Esophagus squamous epithelium (tissue), 4 donors: ENCODE measurements around the gene STAT5B.

Experiments used
- CTCF ChIP-seq, 6 experiments: fragments of 450-650 bp in 4 of 6; fragments of 200-600 bp in 2 of 6; sonication (generic) in 2 of 6; IDR thresholded peaks; one replicate each; pipeline ENCODE4 v1.5.1; 2016 to 2019; ENCODE audit warnings: antibody characterized with exemption in 6 of 6, mild to moderate bottlenecking in 4 of 6, moderate library complexity in 4 of 6
- POLR2A ChIP-seq, 4 donors: fragments of 450-650 bp; IDR thresholded peaks; one replicate each; pipeline ENCODE4 v1.6.1; 2017; ENCODE audit warnings: antibody characterized with exemption in 4 of 4, mild to moderate bottlenecking in 4 of 4, moderate library complexity in 3 of 4

- no peak for TF ChIP-seq CTCF (IDR thresholded peaks at IDR 0.05)
- TF ChIP-seq POLR2A (IDR thresholded peaks at IDR 0.05), result no peak
Observed at GRCh38 chr17:42281571-42282096, 5.4 kb upstream of the STAT5B start.
